Measurements from ENCODE around the gene SCMH1.
A peak's percentile ranks its signal among the peaks of the same experiment; 100 is the strongest.
"Not testable (repeated sequence)": the region's sequence is repeated elsewhere in the genome, so short reads cannot be mapped to it uniquely, and the experiment has no call there.

The SCMH1 gene

DNA sequence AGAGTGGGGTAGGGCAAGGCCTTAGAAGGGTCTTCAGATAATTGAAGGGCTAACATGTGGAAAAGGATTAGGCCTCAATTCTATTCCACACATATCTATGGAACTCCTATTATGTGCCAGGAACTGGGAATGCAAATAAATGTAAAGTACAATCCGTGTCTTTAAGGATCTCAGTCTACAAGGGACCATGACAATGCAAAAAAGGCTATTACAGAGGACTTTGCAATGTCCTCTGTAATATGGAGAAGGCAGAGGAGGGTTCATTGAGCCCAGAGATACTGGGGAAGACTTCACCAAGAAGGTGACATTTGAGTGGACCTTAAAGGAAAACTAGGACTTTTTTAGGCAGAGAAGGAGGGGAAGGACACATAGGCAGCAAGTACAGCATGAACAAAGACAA lies 4.5 kb upstream of the SCMH1 start:
- DNase-seq = no peak

DNA sequence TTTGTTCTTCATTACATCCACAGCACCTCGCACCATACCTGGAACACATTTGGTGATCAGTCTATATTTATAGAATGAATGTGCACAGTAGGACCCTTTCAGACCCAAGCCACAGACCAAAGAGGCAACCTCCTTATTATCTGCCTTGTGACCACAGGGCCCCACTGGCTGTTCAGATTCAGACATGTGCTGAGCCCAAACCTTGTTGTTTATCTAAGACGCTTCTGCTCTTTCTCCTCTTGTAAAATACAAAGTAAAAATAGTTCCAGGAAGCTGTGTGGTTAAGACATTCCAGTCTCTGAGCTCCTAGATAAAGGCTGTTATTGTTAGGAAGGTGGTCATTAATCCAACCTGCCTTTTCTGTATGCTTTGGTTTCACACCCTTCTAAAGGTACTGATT lies 3.6 kb upstream of the SCMH1 start:
- DNase-seq = no peak

GRCh38 chr1:41243079-41243385 lies 926 bp upstream of the SCMH1 start:
- no peak for DNase-seq

- DNase-seq = no peak
Observed at GRCh38 chr1:41242342-41243078, 404 bp upstream of the SCMH1 start.

DNA sequence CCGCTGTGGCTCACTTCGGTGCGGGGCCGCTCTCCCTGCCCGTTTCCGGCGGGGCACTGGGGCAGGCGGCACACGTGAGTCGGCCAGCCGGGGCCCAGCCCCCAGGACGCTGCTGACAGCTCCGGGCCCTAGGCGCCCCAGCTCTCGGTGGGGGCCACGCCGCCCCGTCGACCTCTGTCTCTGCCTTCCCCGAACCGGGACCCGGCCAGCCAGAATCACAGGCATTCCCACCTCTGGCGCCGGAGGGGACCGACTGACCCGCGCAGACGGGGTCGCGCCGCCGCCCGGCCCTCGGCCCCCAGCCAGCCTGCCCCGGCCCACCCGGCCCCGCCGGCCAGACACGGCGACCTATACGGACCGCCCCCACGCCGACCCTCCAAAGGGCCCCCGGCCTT lies 755 bp downstream of the SCMH1 start:
- DNase-seq = peak; percentile 57

DNA sequence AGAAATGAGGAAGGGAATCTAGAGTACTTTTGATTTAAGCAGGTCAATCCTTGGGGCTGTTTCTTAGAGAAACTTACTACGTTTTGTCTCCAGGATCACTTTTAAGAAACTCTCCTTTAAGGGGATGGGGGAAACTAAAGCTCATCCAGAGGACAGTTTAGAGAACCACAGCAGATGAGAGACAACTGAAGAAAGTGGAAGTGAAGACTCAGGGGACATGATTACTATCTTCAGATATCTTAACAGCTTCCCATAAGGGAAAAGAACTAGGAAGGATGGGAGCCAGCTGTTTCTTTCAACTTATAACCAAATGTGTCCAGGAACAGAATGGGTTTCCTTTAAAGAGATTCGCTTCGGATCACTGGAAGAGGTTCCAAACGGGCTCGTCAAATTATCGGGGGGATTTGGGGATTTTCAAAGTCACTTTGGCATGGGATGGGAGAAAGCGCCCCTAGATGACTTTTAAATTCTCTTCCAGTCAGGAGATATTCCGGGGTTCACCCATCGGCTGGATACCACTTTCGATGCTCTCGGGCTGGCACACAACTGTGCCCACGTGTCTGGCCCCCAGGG lies 1.2 kb downstream of the SCMH1 start:
- DNase-seq = no peak

GRCh38 chr1:41239988-41240610 lies 2.0 kb downstream of the SCMH1 start:
- DNase-seq = peak; percentile 67

- peak; percentile 47 for DNase-seq
Observed at GRCh38 chr1:41238311-41238988, 3.7 kb downstream of the SCMH1 start.

- peak; percentile 39 for DNase-seq
Observed at GRCh38 chr1:41236781-41237180, 5.3 kb downstream of the SCMH1 start.

- DNase-seq = no peak
Observed at GRCh38 chr1:41235893-41236292, 6.2 kb downstream of the SCMH1 start.

GRCh38 chr1:41233708-41234107 lies 8.4 kb downstream of the SCMH1 start:
- no peak for DNase-seq

GRCh38 chr1:41232305-41232704 lies 9.8 kb downstream of the SCMH1 start:
- DNase-seq = no peak

- DNase-seq = no peak
Observed at GRCh38 chr1:41230656-41231055, 11.4 kb downstream of the SCMH1 start.

GRCh38 chr1:41229219-41229618 lies 12.9 kb downstream of the SCMH1 start:
- not testable (repeated sequence) for DNase-seq

- no peak for DNase-seq
Observed at GRCh38 chr1:41226815-41227434, 15.2 kb downstream of the SCMH1 start.

GRCh38 chr1:41225495-41225894 lies 16.6 kb downstream of the SCMH1 start:
- no peak for DNase-seq

GRCh38 chr1:41222496-41222895 lies 19.6 kb downstream of the SCMH1 start:
- DNase-seq = no peak

- no peak for DNase-seq
Observed at GRCh38 chr1:41221995-41222394, 20.1 kb downstream of the SCMH1 start.

DNA sequence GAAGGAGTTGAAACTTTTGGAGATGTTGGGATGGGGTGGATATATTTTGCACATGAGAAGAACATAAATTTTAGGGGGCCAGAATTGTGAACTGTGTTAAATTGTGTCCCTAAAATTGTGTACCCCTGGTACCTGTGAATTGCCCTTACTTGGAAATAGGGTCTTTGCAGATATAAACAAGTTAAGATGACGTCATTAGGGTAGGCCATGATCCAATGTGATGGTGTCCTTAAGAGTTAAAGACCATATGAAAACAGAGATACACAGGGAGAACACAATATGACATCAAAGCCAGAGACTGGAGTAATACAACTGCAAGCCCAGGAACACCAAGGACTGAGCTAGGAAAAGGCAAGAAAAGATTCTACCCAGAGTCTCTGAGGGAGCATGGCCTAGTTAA lies 24.0 kb downstream of the SCMH1 start:
- DNase-seq = no peak

- DNase-seq = no peak
Observed at GRCh38 chr1:41217441-41217840, 24.7 kb downstream of the SCMH1 start.

- no peak for DNase-seq
Observed at GRCh38 chr1:41215623-41216022, 26.5 kb downstream of the SCMH1 start.

DNA sequence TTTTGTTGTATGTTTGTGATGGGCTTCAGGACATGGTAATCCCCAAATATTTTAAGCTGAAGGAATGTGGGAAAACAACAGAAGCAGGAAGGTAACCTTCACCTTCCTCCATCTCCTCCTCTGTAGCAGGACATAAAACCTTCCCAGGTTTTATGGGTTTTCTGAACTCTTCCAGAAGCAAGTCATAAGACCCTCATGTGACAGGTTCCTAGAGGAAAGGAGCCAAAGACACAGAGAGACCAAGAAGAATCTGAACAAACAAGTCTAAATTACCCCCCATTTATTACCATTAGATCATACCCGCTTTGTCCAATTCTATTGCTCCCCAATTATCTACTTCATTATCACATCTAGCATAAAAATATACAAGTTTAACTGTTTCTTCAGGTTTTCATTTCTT lies 28.8 kb downstream of the SCMH1 start:
- no peak for DNase-seq

DNA sequence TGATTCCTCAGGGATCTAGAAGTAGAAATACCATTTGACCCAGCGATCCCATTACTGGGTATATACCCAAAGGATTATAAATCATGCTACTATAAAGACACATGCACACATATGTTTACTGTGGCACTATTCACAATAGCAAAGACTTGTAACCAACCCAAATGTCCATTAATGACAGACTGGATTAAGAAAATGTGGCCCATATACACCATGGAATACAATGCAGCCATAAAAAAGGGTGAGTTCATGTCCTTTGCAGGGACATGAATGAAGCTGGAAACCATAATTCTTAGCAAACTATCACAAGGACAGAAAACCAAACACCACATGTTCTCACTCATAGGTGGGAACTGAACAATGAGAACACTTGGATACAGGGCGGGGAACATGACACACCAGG lies 30.5 kb downstream of the SCMH1 start:
- not testable (repeated sequence) for DNase-seq

DNA sequence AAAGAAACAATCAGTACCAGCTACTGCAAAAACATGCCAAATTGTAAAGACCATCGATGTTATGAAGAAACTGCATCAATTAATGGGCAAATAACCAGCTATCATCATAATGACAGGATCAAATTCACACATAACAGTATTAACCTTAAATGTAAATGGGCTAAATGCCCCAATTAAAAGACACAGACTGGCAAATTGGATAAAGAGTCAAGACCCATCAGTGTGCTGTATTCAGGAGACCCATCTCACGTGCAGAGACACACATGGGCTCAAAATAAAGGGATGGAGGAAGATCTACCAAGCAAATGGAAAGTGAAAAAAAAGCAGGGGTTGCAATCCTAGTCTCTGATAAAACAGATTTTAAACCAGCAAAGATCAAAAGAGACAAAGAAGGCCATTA lies 35.1 kb downstream of the SCMH1 start:
- not testable (repeated sequence) for DNase-seq
